Type B pancreatic cell (in vitro differentiated cells): Measurements from ENCODE around the gene ANKAR. TPM values are rescaled to one million over a fixed set of nuclear protein-coding genes. Genes with fewer than 3 reads are reported as not detected.

Source experiments
- DNase-seq: peaks from one replicate; pipeline ENCODE4 v3.0.0; 2021; ENCODE audit warnings: mixed read lengths; ENCODE audit not compliant: unreplicated experiment; ENCODE audit errors: extremely low spot score
- H3K27ac Mint-ChIP-seq: 2 replicates; pipeline ENCODE4 v1.8.0; 2021; ENCODE audit warnings: mild to moderate bottlenecking, mixed read lengths
- H3K27me3 Mint-ChIP-seq: 2 replicates; pipeline ENCODE4 v1.8.0; 2021; ENCODE audit warnings: mixed read lengths
- H3K36me3 Mint-ChIP-seq: 2 replicates; pipeline ENCODE4 v1.8.0; 2021; ENCODE audit warnings: mixed read lengths
- H3K4me1 Mint-ChIP-seq: one replicate; pipeline ENCODE4 v1.8.0; 2021; ENCODE audit warnings: mixed read lengths; ENCODE audit not compliant: unreplicated experiment
- H3K4me3 Mint-ChIP-seq: 2 replicates; pipeline ENCODE4 v1.8.0; 2021; ENCODE audit warnings: mild to moderate bottlenecking, mixed read lengths
- H3K9me3 Mint-ChIP-seq: 2 replicates; pipeline ENCODE4 v1.8.0; 2021; ENCODE audit warnings: mixed read lengths
- total RNA-seq: library from RNA; stranded (reverse); gene quantifications from 2 replicates; pipeline ENCODE4 v1.2.1, GENCODE V29; 2021; ENCODE audit warnings: low replicate concordance
- TF ChIP-seq, protein P1 (sequence below): fragments of 200-600 bp; sonication (generic); conservative IDR thresholded peaks from 2 replicates; pipeline ENCODE4 v1.5.0; 2021; ENCODE audit warnings: antibody characterized with exemption, mild to moderate bottlenecking

The ANKAR gene
- total RNA-seq, 1 donor from 2014 or later, result 6.5 TPM

DNA sequence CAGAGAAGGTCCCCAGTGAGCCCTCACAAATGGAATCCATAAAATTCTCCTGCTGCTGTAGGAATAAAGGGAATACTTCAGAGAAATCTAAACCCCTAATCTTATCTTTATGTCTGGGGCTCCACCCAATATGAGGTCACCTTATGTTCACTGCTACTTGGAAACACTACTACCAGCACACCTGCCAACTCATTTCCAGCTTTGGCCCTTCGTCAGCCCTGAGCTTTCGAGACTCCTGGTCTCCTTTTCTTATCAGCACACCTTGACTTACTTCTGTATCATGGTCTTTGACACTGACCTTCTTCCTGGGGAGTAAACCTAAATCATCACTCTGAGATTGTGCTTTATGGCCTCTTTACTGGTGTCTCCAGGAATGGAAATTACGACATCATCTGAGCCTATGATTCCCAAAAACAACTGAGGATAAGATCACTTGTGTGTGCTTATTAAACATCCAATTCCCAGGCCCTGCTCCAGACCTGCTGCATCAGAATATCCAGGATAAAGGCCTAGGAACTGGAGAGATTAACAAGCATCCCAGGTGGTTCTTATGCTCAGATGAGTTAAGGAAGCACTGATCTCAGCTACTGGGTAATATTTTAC lies 35.4 kb upstream of the ANKAR start:
- DNase-seq, result no peak
- H3K27ac Mint-ChIP-seq, result no peak overlapping the region
- no peaks in the 10 kb centered on the region for H3K36me3 Mint-ChIP-seq
- no peak overlapping the region for H3K4me3 Mint-ChIP-seq
- H3K9me3 Mint-ChIP-seq, result no peaks in the 10 kb centered on the region
- peaks cover 20% of the 10 kb centered on the region for H3K4me1 Mint-ChIP-seq
- no peaks in the 10 kb centered on the region for H3K27me3 Mint-ChIP-seq
- TF ChIP-seq, protein P1, sequence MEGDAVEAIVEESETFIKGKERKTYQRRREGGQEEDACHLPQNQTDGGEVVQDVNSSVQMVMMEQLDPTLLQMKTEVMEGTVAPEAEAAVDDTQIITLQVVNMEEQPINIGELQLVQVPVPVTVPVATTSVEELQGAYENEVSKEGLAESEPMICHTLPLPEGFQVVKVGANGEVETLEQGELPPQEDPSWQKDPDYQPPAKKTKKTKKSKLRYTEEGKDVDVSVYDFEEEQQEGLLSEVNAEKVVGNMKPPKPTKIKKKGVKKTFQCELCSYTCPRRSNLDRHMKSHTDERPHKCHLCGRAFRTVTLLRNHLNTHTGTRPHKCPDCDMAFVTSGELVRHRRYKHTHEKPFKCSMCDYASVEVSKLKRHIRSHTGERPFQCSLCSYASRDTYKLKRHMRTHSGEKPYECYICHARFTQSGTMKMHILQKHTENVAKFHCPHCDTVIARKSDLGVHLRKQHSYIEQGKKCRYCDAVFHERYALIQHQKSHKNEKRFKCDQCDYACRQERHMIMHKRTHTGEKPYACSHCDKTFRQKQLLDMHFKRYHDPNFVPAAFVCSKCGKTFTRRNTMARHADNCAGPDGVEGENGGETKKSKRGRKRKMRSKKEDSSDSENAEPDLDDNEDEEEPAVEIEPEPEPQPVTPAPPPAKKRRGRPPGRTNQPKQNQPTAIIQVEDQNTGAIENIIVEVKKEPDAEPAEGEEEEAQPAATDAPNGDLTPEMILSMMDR, result no peak

DNA sequence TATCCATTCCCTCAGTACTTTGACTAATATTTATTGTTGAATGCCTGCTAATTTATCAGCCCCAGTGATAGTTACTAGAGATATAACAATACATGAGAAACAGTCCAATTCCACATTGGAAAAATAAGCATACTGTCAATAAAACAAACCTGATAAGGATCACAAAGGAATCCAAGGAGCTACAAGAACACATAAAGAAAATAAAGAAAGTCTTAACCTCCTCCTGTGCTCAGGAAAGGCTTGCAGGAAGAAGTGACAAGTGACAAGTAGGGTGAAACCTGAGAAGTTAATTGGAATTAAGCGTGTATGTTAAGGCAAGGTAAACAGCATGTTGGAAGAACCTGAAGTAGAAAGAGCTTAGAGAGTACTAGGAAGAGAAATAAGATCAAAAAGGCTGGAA lies 33.5 kb upstream of the ANKAR start:
- no peaks in the 10 kb centered on the region for H3K36me3 Mint-ChIP-seq
- DNase-seq, result no peak
- H3K4me1 Mint-ChIP-seq, result peaks cover 20% of the 10 kb centered on the region
- H3K4me3 Mint-ChIP-seq, result no peak overlapping the region
- TF ChIP-seq, protein P1, result no peak
- no peaks in the 10 kb centered on the region for H3K9me3 Mint-ChIP-seq
- H3K27me3 Mint-ChIP-seq, result no peaks in the 10 kb centered on the region
- H3K27ac Mint-ChIP-seq, result no peak overlapping the region

DNA sequence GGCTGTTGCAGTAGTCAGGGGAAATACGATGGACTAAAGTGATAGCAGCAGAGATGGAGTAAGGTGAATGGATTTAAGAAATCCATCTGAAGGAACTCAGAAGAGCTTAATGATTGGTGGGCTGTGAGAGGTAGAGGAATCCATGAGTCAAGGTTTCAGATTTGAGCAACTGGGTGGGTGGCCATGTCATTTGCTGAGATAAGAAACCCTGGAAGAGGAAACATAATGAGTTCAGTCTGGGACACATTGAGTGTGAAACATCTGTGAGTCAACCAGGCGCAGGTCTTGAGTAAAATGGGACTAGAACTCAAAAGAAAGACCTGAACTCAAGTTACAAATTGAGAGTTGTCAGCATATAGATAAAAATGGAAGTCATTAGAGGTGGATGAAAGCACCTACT lies 32.9 kb upstream of the ANKAR start:
- Mint-ChIP-seq H3K4me1 (peaks cover 20% of the 10 kb centered on the region), H3K27me3 (no peaks in the 10 kb centered on the region), H3K36me3 (no peaks in the 10 kb centered on the region), H3K9me3 (no peaks in the 10 kb centered on the region), H3K4me3 (no peak overlapping the region), H3K27ac (peak overlapping the region; percentile 3)
- TF ChIP-seq, protein P1, result no peak
- DNase-seq, result no peak

DNA sequence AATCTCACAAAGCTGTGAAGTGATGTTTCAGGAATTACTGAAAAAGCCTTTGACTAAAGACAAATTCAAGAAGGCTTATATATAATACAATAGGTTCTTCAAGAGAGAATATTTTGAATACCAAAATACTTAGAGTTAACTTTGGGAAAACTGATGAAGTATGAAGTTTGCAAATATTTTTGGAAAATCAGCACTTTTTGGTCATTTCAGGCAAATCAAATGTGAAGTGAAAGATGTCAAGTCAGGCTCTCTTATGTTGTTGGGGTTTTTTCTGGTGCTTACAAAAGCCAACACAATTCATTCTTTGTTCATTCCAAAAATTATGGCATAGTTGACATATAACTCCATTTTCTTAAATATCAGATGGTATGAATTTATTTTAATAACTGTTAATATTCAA lies 27.9 kb upstream of the ANKAR start:
- no peak overlapping the region for H3K27ac Mint-ChIP-seq
- no peak overlapping the region for H3K4me3 Mint-ChIP-seq
- TF ChIP-seq, protein P1, result no peak
- no peaks in the 10 kb centered on the region for H3K27me3 Mint-ChIP-seq
- no peaks in the 10 kb centered on the region for H3K9me3 Mint-ChIP-seq
- no peaks in the 10 kb centered on the region for H3K36me3 Mint-ChIP-seq
- H3K4me1 Mint-ChIP-seq, result peaks cover 4% of the 10 kb centered on the region
- no peak for DNase-seq

DNA sequence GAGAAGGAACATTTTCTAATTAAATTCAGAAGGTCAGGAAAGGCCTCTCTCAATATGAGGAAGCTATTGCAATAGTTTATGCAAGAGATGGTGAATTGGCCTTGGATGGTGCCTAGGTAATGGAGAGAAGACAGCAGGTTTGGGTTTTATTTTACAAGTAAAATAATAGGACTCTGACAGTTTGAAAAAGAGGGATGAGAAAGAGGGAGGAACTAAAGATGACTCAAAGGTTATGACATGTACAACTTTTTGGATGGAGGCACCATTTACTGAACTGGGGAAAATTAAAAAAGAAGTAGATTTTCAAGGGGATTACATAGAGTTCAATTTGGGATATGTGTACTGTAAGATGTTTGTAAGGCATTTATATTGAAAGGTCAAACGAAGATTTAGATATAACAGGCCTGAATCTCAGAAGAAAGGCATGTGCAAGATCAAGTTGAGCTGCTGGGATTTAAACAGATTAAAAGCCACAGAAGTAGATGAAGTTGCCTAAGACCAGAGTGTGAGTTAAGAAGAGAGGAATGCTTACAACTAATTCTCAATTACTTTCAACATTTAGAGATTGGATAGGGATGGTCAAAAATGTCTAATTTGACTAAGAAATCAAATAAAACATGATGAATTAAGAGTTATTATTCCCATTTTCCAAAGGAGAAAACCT lies 25.5 kb upstream of the ANKAR start:
- Mint-ChIP-seq H3K9me3 (peaks cover 8% of the 10 kb centered on the region), H3K4me1 (no peaks in the 10 kb centered on the region), H3K36me3 (no peaks in the 10 kb centered on the region), H3K27me3 (no peaks in the 10 kb centered on the region), H3K27ac (no peak overlapping the region), H3K4me3 (no peak overlapping the region)
- no peak for DNase-seq
- TF ChIP-seq, protein P1, result no peak
